CD14-positive monocyte (primary cell): ENCODE measurements around the gene RMRP. TPM values are rescaled to one million over a fixed set of nuclear protein-coding genes. Genes with fewer than 3 reads are reported as not detected.

ENCODE experiments used
- DNase-seq, 3 donors: peaks; one replicate each; pipeline ENCODE4 v3.0.0-alpha.2; 2011 to 2022
- H2AFZ ChIP-seq: 2 replicates; pipeline ENCODE4 v1.6.0; 2012; ENCODE audit warnings: mild to moderate bottlenecking, low read depth, low read length, inconsistent platforms; ENCODE audit not compliant: insufficient read depth, poor library complexity, severe bottlenecking
- H3K27ac ChIP-seq, 2 donors: 1 replicate in 1 of 2; 2 replicates in 1 of 2; pipeline ENCODE4 v1.5.1; 2012 to 2013; ENCODE audit warnings: low read length in 2 of 2, control low read depth in 1 of 2, inconsistent platforms in 1 of 2, low read depth in 1 of 2, mild to moderate bottlenecking in 1 of 2
- H3K27me3 ChIP-seq, 2 donors: one replicate each; pipeline versions ENCODE4 v1.6.0 to v1.6.1; 2011 to 2013; ENCODE audit warnings: low read length in 2 of 2; ENCODE audit not compliant: control insufficient read depth in 2 of 2, insufficient read depth in 2 of 2
- H3K36me3 ChIP-seq, 2 donors: replicated peaks in 1 of 2; 1 replicate in 1 of 2; 2 replicates in 1 of 2; pipeline versions ENCODE4 v1.5.1 to v1.6.1; 2012 to 2013; ENCODE audit warnings: low read length in 2 of 2, control low read depth in 1 of 2, inconsistent platforms in 1 of 2, mild to moderate bottlenecking in 1 of 2; ENCODE audit not compliant: insufficient read depth in 2 of 2, control insufficient read depth in 1 of 2
- H3K4me1 ChIP-seq, 2 donors: 1 replicate in 1 of 2; 2 replicates in 1 of 2; pipeline versions ENCODE4 v1.5.1 to v1.6.1; 2012 to 2013; ENCODE audit warnings: low read length in 2 of 2, control low read depth in 1 of 2, inconsistent platforms in 1 of 2, mild to moderate bottlenecking in 1 of 2, moderate library complexity in 1 of 2; ENCODE audit not compliant: insufficient read depth in 2 of 2, control insufficient read depth in 1 of 2
- H3K4me2 ChIP-seq: replicated peaks from 2 replicates; pipeline ENCODE3; 2012; ENCODE audit warnings: low read length, moderate library complexity, mild to moderate bottlenecking; ENCODE audit not compliant: poor library complexity, severe bottlenecking; ENCODE audit errors: extremely low read depth
- H3K4me3 ChIP-seq, 3 experiments: fragments of 200-600 bp in 1 of 3; sonication (generic) in 1 of 3; replicated peaks in 1 of 3; 1 replicate in 2 of 3; 2 replicates in 1 of 3; pipeline ENCODE4 v1.5.1; 2011 to 2013; ENCODE audit warnings: low read length in 3 of 3, mild to moderate bottlenecking in 3 of 3, control low read depth in 2 of 3, low read depth in 2 of 3, inconsistent platforms in 1 of 3, moderate library complexity in 1 of 3
- H3K79me2 ChIP-seq: 2 replicates; pipeline ENCODE4 v1.6.0; 2012; ENCODE audit warnings: mild to moderate bottlenecking, control low read depth, inconsistent platforms, low read length, moderate library complexity; ENCODE audit not compliant: insufficient read depth
- H3K9ac ChIP-seq: 2 replicates; pipeline ENCODE4 v1.6.0; 2017; ENCODE audit warnings: low read length, mild to moderate bottlenecking; ENCODE audit not compliant: insufficient read depth, poor library complexity, severe bottlenecking
- H3K9me3 ChIP-seq, 2 donors: replicated peaks in 1 of 2; 1 replicate in 1 of 2; 2 replicates in 1 of 2; pipeline versions ENCODE4 v1.5.1 to v1.6.1; 2012 to 2013; ENCODE audit warnings: low read length in 2 of 2, control low read depth in 1 of 2; ENCODE audit not compliant: control insufficient read depth in 1 of 2, insufficient read depth in 1 of 2
- H4K20me1 ChIP-seq: 2 replicates; pipeline ENCODE4 v1.6.0; 2012; ENCODE audit warnings: mild to moderate bottlenecking, low read length, control low read depth, moderate library complexity; ENCODE audit not compliant: insufficient read depth
- H3K27ac Mint-ChIP-seq, 7 donors: one replicate each; pipeline ENCODE4 v1.8.0; 2020; ENCODE audit warnings: mild to moderate bottlenecking in 7 of 7, mixed read lengths in 7 of 7, moderate library complexity in 6 of 7, inconsistent platforms in 2 of 7
- H3K27me3 Mint-ChIP-seq, 3 donors: one replicate each; pipeline ENCODE4 v1.8.0; 2021 to 2022; ENCODE audit warnings: low read depth in 3 of 3, mild to moderate bottlenecking in 3 of 3, mixed read lengths in 3 of 3, moderate library complexity in 3 of 3, inconsistent platforms in 1 of 3
- H3K36me3 Mint-ChIP-seq, 2 donors: one replicate each; pipeline ENCODE4 v1.8.0; 2020; ENCODE audit warnings: mixed read lengths in 2 of 2, inconsistent platforms in 1 of 2, mild to moderate bottlenecking in 1 of 2
- H3K4me1 Mint-ChIP-seq: one replicate; pipeline ENCODE4 v1.8.0; 2020; ENCODE audit warnings: mild to moderate bottlenecking, mixed read lengths
- H3K4me3 Mint-ChIP-seq, 2 donors: one replicate each; pipeline ENCODE4 v1.8.0; 2020; ENCODE audit warnings: mild to moderate bottlenecking in 2 of 2, mixed read lengths in 2 of 2, moderate library complexity in 1 of 2
- H3K9me3 Mint-ChIP-seq, 7 donors: one replicate each; pipeline ENCODE4 v1.8.0; 2020 to 2022; ENCODE audit warnings: mixed read lengths in 7 of 7, mild to moderate bottlenecking in 6 of 7, moderate library complexity in 6 of 7, inconsistent platforms in 2 of 7
- CTCF ChIP-seq: fragments of 200-600 bp; IDR thresholded peaks from one replicate; pipeline ENCODE4 v1.8.0; 2022; ENCODE audit warnings: antibody characterized with exemption, mild to moderate bottlenecking
- WGBS: methylation state at CpG from one replicate; pipeline ENCODE4 v1.1.5; 2013; ENCODE audit warnings: missing lambda C conversion rate; ENCODE audit not compliant: insufficient coverage; 5-methylcytosine and 5-hydroxymethylcytosine counted together
- intact Hi-C, 2 donors: fragments of 100-400 bp; cut with micrococcal nuclease; formaldehyde crosslinking; loops; one replicate each; pipeline versions ENCODE4 v1.15.0 to v1.15.1; 2023
- polyA plus RNA-seq, 3 donors: library from polyadenylated mRNA; depleted of rRNA in 1 of 3; unstranded in 2 of 3; stranded (reverse) in 1 of 3; fragments of 300-500 nt in 2 of 3; fragments of >200 nt in 1 of 3; fragmentation: Illumina TruSeq in 2 of 3; gene quantifications; 1 replicate in 2 of 3; 2 replicates in 1 of 3; pipeline ENCODE4 v1.2.3, GENCODE V29; 2012 to 2021

RMRP gene
- polyA plus RNA-seq, 3 donors, result 13.3 TPM; not detected in 2

GRCh38 chr9:35698231-35698630 lies 40.4 kb upstream of the RMRP start:
- Histone ChIP-seq H4K20me1 (peaks cover 78% of the 10 kb centered on the region), H3K27me3 (no peaks in the 10 kb centered on the region), H3K4me1 (no peaks in the 10 kb centered on the region), H3K36me3 (peaks cover 73 to 77% of the 10 kb centered on the region in 2 donors), H3K79me2 (no peaks in the 10 kb centered on the region), H3K4me2 (no peak overlapping the region), H3K4me3 (no peak overlapping the region), H2AFZ (no peak overlapping the region), H3K27ac (peak overlapping the region in 1 of 2 donors; percentile 14), H3K9ac (no peak overlapping the region), H3K9me3 (no peaks in the 10 kb centered on the region)
- WGBS, result 96% methylated on average over 5 of the region's 5 CpGs
- Mint-ChIP-seq H3K9me3 (peaks cover 0 to 2% (median 0%) of the 10 kb centered on the region in 7 donors), H3K4me3 (no peak overlapping the region), H3K27me3 (peaks cover 0 to 2% (median 0%) of the 10 kb centered on the region in 3 donors), H3K27ac (no peak overlapping the region), H3K36me3 (peaks cover 0 to 7% of the 10 kb centered on the region in 2 donors), H3K4me1 (no peaks in the 10 kb centered on the region)
- no peak for DNase-seq
- intact Hi-C loops, result loop anchor here (5.0 to 10.0 kb wide), 2 partner anchors 41 to 53 kb away; partner anchors contain the start of genes CCDC107 (in 1 of the 2) and RMRP (in 1 of the 2)
- TF ChIP-seq CTCF, result no peak

GRCh38 chr9:35697486-35697885 lies 39.7 kb upstream of the RMRP start:
- intact Hi-C loops, result loop anchor here (2.0 to 10.0 kb wide), 3 partner anchors 40 to 93 kb away; partner anchors contain the start of genes CCDC107 (in 1 of the 2), RMRP (in 1 of the 2) and TESK1 (in 1 of the 2)
- peaks cover 70% of the 10 kb centered on the region for H4K20me1 ChIP-seq
- H3K79me2 ChIP-seq, result no peaks in the 10 kb centered on the region
- H3K36me3 Mint-ChIP-seq, result no peaks in the 10 kb centered on the region
- H3K27me3 ChIP-seq, result no peaks in the 10 kb centered on the region
- H3K4me1 Mint-ChIP-seq, result no peaks in the 10 kb centered on the region
- no peak overlapping the region for H3K4me3 ChIP-seq
- no peaks in the 10 kb centered on the region for H3K9me3 ChIP-seq
- H3K4me3 Mint-ChIP-seq, result no peak overlapping the region
- H3K4me1 ChIP-seq, result no peaks in the 10 kb centered on the region
- peaks cover 66 to 69% of the 10 kb centered on the region in 2 donors for H3K36me3 ChIP-seq
- peaks cover 0 to 2% (median 0%) of the 10 kb centered on the region in 3 donors for H3K27me3 Mint-ChIP-seq
- no peak overlapping the region for H2AFZ ChIP-seq
- DNase-seq, result no peak
- H3K27ac ChIP-seq, result no peak overlapping the region
- H3K9me3 Mint-ChIP-seq, result no peaks in the 10 kb centered on the region
- no peak for TF ChIP-seq CTCF
- H3K4me2 ChIP-seq, result no peak overlapping the region
- 93% methylated on average over 13 of the region's 14 CpGs for WGBS
- no peak overlapping the region for H3K9ac ChIP-seq
- peak overlapping the region in 3 of 7 donors; percentile 25 to 76 (median 48) for H3K27ac Mint-ChIP-seq
